Measurements from ENCODE around the gene CAMK2B. TPM values are rescaled to one million over a fixed set of nuclear protein-coding genes. Genes with fewer than 3 reads are reported as not detected.

Gene CAMK2B
- polyA plus RNA-seq, 3 donors: 0.13 TPM; not detected in 2

GRCh38 chr7:44307905-44308595 lies 17.3 kb downstream of the CAMK2B start:
- H3K36me3 ChIP-seq (replicated peaks in 1 of 2; ENCODE audit: control insufficient read depth in 1 of 2, insufficient read depth in 2 of 2, low read length in 2 of 2): no peaks in the 10 kb centered on the region
- no peaks in the 10 kb centered on the region for H3K9me3 ChIP-seq (replicated peaks in 1 of 2; ENCODE audit: control insufficient read depth in 1 of 2, insufficient read depth in 1 of 2, low read length in 2 of 2)
- Mint-ChIP-seq H3K27ac (no peak overlapping the region), H3K9me3 (peaks cover 0 to 11% (median 3%) of the 10 kb centered on the region in 7 donors), H3K4me1 (peaks cover 5% of the 10 kb centered on the region), H3K27me3 (ENCODE audit: low read depth in 3 of 3) (peaks cover 20 to 63% (median 26%) of the 10 kb centered on the region in 3 donors), H3K36me3 (no peaks in the 10 kb centered on the region), H3K4me3 (peak overlapping the region in 1 of 2 donors; percentile 37)
- no peaks in the 10 kb centered on the region for H3K79me2 ChIP-seq (ENCODE audit: insufficient read depth, low read length)
- H3K9ac ChIP-seq (ENCODE audit: insufficient read depth, low read length, poor library complexity, severe bottlenecking): no peak overlapping the region
- H3K27ac ChIP-seq (ENCODE audit: low read depth in 1 of 2, low read length in 2 of 2): no peak overlapping the region
- peaks cover 4 to 27% of the 10 kb centered on the region in 2 donors for H3K27me3 ChIP-seq (ENCODE audit: control insufficient read depth in 2 of 2, insufficient read depth in 2 of 2, low read length in 2 of 2)
- TF ChIP-seq CTCF (IDR thresholded peaks at IDR 0.05): no peak
- H3K4me3 ChIP-seq (replicated peaks in 1 of 3; ENCODE audit: low read depth in 2 of 3, low read length in 3 of 3): no peak overlapping the region
- H4K20me1 ChIP-seq (ENCODE audit: insufficient read depth, low read length): no peaks in the 10 kb centered on the region
- no peak for DNase-seq
- H3K4me1 ChIP-seq (ENCODE audit: control insufficient read depth in 1 of 2, insufficient read depth in 2 of 2, low read length in 2 of 2): peaks cover 0 to 10% of the 10 kb centered on the region in 2 donors
- no peak overlapping the region for H2AFZ ChIP-seq (ENCODE audit: insufficient read depth, low read depth, low read length, poor library complexity, severe bottlenecking)
- H3K4me2 ChIP-seq (replicated peaks; ENCODE audit: extremely low read depth, low read length, poor library complexity, severe bottlenecking): no peak overlapping the region
- intact Hi-C loops (cut with micrococcal nuclease): no loop called here
- 94% methylated on average over 5 of the region's 8 CpGs for WGBS (ENCODE audit: insufficient coverage)

- no peak for TF ChIP-seq CTCF (IDR thresholded peaks at IDR 0.05)
- Mint-ChIP-seq H3K4me3 (no peak overlapping the region), H3K36me3 (no peaks in the 10 kb centered on the region), H3K9me3 (peaks cover 0 to 11% (median 4%) of the 10 kb centered on the region in 7 donors), H3K27me3 (ENCODE audit: low read depth in 3 of 3) (peaks cover 20 to 65% (median 25%) of the 10 kb centered on the region in 3 donors), H3K27ac (no peak overlapping the region), H3K4me1 (peaks cover 5% of the 10 kb centered on the region)
- Histone ChIP-seq H3K4me1 (ENCODE audit: control insufficient read depth in 1 of 2, insufficient read depth in 2 of 2, low read length in 2 of 2) (peaks cover 0 to 10% of the 10 kb centered on the region in 2 donors), H3K36me3 (replicated peaks in 1 of 2; ENCODE audit: control insufficient read depth in 1 of 2, insufficient read depth in 2 of 2, low read length in 2 of 2) (no peaks in the 10 kb centered on the region), H4K20me1 (ENCODE audit: insufficient read depth, low read length) (no peaks in the 10 kb centered on the region), H3K9me3 (replicated peaks in 1 of 2; ENCODE audit: control insufficient read depth in 1 of 2, insufficient read depth in 1 of 2, low read length in 2 of 2) (no peaks in the 10 kb centered on the region), H3K4me2 (replicated peaks; ENCODE audit: extremely low read depth, low read length, poor library complexity, severe bottlenecking) (no peak overlapping the region), H3K4me3 (replicated peaks in 1 of 3; ENCODE audit: low read depth in 2 of 3, low read length in 3 of 3) (no peak overlapping the region), H3K79me2 (ENCODE audit: insufficient read depth, low read length) (no peaks in the 10 kb centered on the region), H3K9ac (ENCODE audit: insufficient read depth, low read length, poor library complexity, severe bottlenecking) (no peak overlapping the region), H3K27me3 (ENCODE audit: control insufficient read depth in 2 of 2, insufficient read depth in 2 of 2, low read length in 2 of 2) (peaks cover 4 to 27% of the 10 kb centered on the region in 2 donors), H3K27ac (ENCODE audit: low read depth in 1 of 2, low read length in 2 of 2) (no peak overlapping the region), H2AFZ (ENCODE audit: insufficient read depth, low read depth, low read length, poor library complexity, severe bottlenecking) (no peak overlapping the region)
- no peak for DNase-seq
- 95% methylated on average over 5 of the region's 7 CpGs for WGBS (ENCODE audit: insufficient coverage)
- intact Hi-C loops (cut with micrococcal nuclease): no loop called here
Observed at GRCh38 chr7:44307301-44307900, 18.0 kb downstream of the CAMK2B start.

Measured in CD14-positive monocyte (primary cell).